ENCODE results near the gene BNC2. TPM values are rescaled to one million over a fixed set of nuclear protein-coding genes. Genes with fewer than 3 reads are reported as not detected.

Gene BNC2
- total RNA-seq, 1 experiment from 2014 or later = not detected

DNA sequence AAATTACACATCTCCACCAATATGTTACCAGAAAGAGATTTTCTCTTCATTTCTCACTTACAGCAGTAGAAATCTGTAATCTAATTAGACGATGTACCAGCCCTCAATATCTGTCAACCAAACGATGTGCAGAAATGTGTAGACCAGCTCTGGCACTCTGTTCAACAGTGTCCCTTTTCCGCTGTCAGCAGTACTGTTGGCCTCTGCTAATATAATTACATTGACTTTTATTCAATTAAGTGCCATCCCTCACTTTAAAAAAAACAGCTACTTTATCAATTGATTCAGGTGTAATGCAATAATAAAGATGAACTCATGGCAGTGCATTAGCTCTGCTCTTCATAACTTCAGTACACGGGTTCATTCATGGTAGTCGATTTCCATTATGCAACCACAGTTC, 448.4 kb downstream of the BNC2 start:
- H3K9me3 Mint-ChIP-seq (ENCODE audit: low read depth, unreplicated experiment) = no peaks in the 10 kb centered on the region
- intact Hi-C loops (cut with micrococcal nuclease; ENCODE audit: unreplicated experiment) = no loop called here
- TF ChIP-seq, protein P1, sequence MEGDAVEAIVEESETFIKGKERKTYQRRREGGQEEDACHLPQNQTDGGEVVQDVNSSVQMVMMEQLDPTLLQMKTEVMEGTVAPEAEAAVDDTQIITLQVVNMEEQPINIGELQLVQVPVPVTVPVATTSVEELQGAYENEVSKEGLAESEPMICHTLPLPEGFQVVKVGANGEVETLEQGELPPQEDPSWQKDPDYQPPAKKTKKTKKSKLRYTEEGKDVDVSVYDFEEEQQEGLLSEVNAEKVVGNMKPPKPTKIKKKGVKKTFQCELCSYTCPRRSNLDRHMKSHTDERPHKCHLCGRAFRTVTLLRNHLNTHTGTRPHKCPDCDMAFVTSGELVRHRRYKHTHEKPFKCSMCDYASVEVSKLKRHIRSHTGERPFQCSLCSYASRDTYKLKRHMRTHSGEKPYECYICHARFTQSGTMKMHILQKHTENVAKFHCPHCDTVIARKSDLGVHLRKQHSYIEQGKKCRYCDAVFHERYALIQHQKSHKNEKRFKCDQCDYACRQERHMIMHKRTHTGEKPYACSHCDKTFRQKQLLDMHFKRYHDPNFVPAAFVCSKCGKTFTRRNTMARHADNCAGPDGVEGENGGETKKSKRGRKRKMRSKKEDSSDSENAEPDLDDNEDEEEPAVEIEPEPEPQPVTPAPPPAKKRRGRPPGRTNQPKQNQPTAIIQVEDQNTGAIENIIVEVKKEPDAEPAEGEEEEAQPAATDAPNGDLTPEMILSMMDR (IDR thresholded peaks at IDR 0.05; ENCODE audit: unreplicated experiment) = no peak
- H3K27ac Mint-ChIP-seq (ENCODE audit: unreplicated experiment) = no peak overlapping the region
- no TSS peak for BruUV-seq (replicated peaks)
- H3K4me3 Mint-ChIP-seq (ENCODE audit: low read depth, unreplicated experiment) = no peak overlapping the region
- no peaks in the 10 kb centered on the region for H3K4me1 Mint-ChIP-seq (ENCODE audit: low read depth, unreplicated experiment)
- CTCF ChIA-PET = no interaction called here
- H3K36me3 Mint-ChIP-seq (ENCODE audit: insufficient read depth, unreplicated experiment) = no peaks in the 10 kb centered on the region
- no peak for DNase-seq
- H3K27me3 Mint-ChIP-seq (ENCODE audit: unreplicated experiment) = no peaks in the 10 kb centered on the region

DNA sequence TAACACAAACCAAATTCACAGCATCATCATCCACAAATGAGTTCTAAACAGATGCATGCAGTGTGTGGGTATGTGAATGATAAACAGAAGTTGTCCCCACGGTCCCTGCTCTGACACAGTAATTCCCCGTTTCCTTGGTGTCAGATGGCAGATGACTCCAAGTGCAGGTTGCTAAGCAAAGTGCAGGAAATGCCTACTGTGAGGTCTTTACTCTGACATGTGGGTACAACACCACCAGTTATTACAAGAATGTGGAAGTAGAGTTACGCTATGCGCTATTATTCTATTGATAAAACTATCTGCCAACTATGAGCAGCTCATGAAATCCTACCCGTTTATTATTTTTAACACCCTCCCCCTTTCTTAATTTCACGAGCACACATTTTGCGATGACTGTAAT, 448.9 kb downstream of the BNC2 start:
- TF ChIP-seq, protein P1 (IDR thresholded peaks at IDR 0.05; ENCODE audit: unreplicated experiment) = no peak
- Mint-ChIP-seq H3K9me3 (ENCODE audit: low read depth, unreplicated experiment) (no peaks in the 10 kb centered on the region), H3K4me1 (ENCODE audit: low read depth, unreplicated experiment) (no peaks in the 10 kb centered on the region), H3K36me3 (ENCODE audit: insufficient read depth, unreplicated experiment) (no peaks in the 10 kb centered on the region), H3K27ac (ENCODE audit: unreplicated experiment) (no peak overlapping the region), H3K4me3 (ENCODE audit: low read depth, unreplicated experiment) (no peak overlapping the region), H3K27me3 (ENCODE audit: unreplicated experiment) (no peaks in the 10 kb centered on the region)
- intact Hi-C loops (cut with micrococcal nuclease; ENCODE audit: unreplicated experiment) = no loop called here
- no peak for DNase-seq
- BruUV-seq (replicated peaks) = no TSS peak
- CTCF ChIA-PET = no interaction called here

DNA sequence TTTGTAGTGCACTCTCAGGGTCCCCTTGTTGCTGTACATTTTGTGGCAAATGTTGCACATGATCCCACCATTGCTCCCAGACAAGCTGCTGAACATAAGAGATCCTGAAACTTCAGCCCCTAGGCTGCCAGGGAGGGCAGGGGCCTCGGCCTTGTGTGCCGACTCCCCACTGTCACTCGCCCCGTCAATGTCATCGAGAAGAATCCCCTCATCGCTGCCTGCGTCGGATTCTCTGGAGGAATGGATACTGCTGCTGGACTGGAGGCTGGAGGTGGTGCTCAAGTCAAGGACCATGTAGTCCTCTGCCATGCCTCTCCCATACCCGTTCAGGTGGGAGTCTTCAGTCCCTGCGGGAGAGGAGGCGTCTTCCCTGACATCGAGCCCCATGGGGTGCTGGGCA, 451.3 kb downstream of the BNC2 start:
- CTCF ChIA-PET = no interaction called here
- Mint-ChIP-seq H3K27me3 (ENCODE audit: unreplicated experiment) (no peaks in the 10 kb centered on the region), H3K9me3 (ENCODE audit: low read depth, unreplicated experiment) (no peaks in the 10 kb centered on the region), H3K27ac (ENCODE audit: unreplicated experiment) (no peak overlapping the region), H3K36me3 (ENCODE audit: insufficient read depth, unreplicated experiment) (no peaks in the 10 kb centered on the region), H3K4me3 (ENCODE audit: low read depth, unreplicated experiment) (no peak overlapping the region), H3K4me1 (ENCODE audit: low read depth, unreplicated experiment) (peaks cover 3% of the 10 kb centered on the region)
- intact Hi-C loops (cut with micrococcal nuclease; ENCODE audit: unreplicated experiment) = no loop called here
- no TSS peak for BruUV-seq (replicated peaks)
- no peak for DNase-seq
- TF ChIP-seq, protein P1 (IDR thresholded peaks at IDR 0.05; ENCODE audit: unreplicated experiment) = no peak

DNA sequence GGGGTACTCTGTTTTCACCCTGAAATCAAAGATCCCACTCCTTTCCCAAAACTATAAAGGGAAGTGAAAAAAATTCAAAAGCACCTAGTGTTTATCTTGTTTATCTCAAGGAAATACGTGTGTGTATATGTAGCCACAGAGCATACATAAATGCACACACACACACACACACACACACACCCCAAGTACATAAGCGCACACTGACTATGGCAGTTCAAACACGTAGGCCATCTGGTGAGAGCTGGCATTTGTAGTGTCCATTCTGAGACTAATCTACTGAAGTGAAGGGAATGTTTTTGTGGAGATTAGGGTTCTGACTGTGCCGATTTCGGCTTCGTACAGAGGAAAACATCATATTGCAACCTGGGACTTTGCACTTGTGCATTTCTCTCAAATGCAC, 451.7 kb downstream of the BNC2 start:
- no TSS peak for BruUV-seq (replicated peaks)
- Mint-ChIP-seq H3K4me1 (ENCODE audit: low read depth, unreplicated experiment) (peaks cover 7% of the 10 kb centered on the region), H3K9me3 (ENCODE audit: low read depth, unreplicated experiment) (no peaks in the 10 kb centered on the region), H3K27ac (ENCODE audit: unreplicated experiment) (no peak overlapping the region), H3K36me3 (ENCODE audit: insufficient read depth, unreplicated experiment) (no peaks in the 10 kb centered on the region), H3K4me3 (ENCODE audit: low read depth, unreplicated experiment) (no peak overlapping the region), H3K27me3 (ENCODE audit: unreplicated experiment) (no peaks in the 10 kb centered on the region)
- CTCF ChIA-PET = no interaction called here
- intact Hi-C loops (cut with micrococcal nuclease; ENCODE audit: unreplicated experiment) = no loop called here
- TF ChIP-seq, protein P1 (IDR thresholded peaks at IDR 0.05; ENCODE audit: unreplicated experiment) = no peak
- DNase-seq = no peak

DNA sequence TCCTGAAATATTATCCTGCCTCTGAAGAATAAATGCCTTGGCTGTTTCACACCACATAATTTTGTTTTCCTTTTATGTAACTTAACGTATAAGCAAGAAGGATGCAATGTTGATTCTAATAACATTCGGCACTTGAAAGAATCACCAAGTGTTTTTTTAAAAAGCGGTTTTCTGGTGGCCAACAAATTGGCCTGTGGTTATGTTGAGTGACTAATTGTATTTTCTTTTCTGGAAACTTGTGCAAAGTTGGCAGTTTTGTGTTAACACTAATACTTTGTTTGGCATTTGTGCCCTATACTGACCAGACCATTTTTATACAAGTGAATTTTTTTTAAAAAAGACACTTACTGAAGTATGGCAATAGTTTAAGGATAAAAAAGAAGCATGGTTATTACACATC, 452.7 kb downstream of the BNC2 start:
- Mint-ChIP-seq H3K27me3 (ENCODE audit: unreplicated experiment) (no peaks in the 10 kb centered on the region), H3K4me3 (ENCODE audit: low read depth, unreplicated experiment) (no peak overlapping the region), H3K36me3 (ENCODE audit: insufficient read depth, unreplicated experiment) (no peaks in the 10 kb centered on the region), H3K9me3 (ENCODE audit: low read depth, unreplicated experiment) (no peaks in the 10 kb centered on the region), H3K4me1 (ENCODE audit: low read depth, unreplicated experiment) (peaks cover 14% of the 10 kb centered on the region), H3K27ac (ENCODE audit: unreplicated experiment) (no peak overlapping the region)
- CTCF ChIA-PET = no interaction called here
- TF ChIP-seq, protein P1 (IDR thresholded peaks at IDR 0.05; ENCODE audit: unreplicated experiment) = no peak
- DNase-seq = no peak
- BruUV-seq (replicated peaks) = no TSS peak
- intact Hi-C loops (cut with micrococcal nuclease; ENCODE audit: unreplicated experiment) = no loop called here

All from Calu3 (cell line).